ENCODE results near the gene ARF6. TPM values are rescaled to one million over a fixed set of nuclear protein-coding genes. Genes with fewer than 3 reads are reported as not detected.
"Not testable (repeated sequence)": the region's sequence is repeated elsewhere in the genome, so short reads cannot be mapped to it uniquely, and the experiment has no call there.

ARF6 gene
- total and polyA plus RNA-seq, 5 experiments from 2014 or later, result 74.6 to 100 (median 83.9) TPM

DNA sequence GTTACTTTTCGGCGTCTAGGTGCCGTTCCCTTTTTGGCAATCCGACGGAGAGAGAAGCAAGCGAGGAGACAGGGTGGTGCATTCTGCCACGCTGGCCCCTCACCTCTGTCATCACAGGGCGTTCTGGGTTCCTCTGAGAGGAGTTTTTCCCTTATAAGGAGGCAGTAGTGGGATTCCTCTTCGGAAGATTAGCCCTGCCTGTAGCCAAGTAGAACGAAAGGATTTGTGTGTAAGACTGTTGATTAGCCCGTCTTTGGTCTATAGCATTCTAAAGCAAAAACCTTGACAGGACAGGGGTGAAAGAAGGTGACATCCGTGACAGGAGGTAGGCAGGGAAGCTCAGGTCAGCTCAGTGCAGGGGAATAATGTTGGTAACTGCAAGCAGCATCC is 31.2 kb upstream of the ARF6 start:
- H3K4me3 Mint-ChIP-seq, result no peak overlapping the region
- ATAC-seq (peak; percentile 8 to 12), DNase-seq (peak in 7 of 10 donors; percentile 32 to 78 (median 53))
- no peak overlapping the region for H3K27ac Mint-ChIP-seq
- H3K9me3 Mint-ChIP-seq, result peaks cover 0 to 9% (median 0%) of the 10 kb centered on the region in 9 donors
- POLR2A ChIA-PET, result interaction anchor here (0.5 to 7.2 kb wide), 31 partner anchors 9 to 930 kb away, joined by 3 to 119 read pairs (median 11); partner anchors contain the start of genes ARF6, DMAC2L, DNAAF2 and KLHDC1
- H3K36me3 Mint-ChIP-seq, result peaks cover 0 to 7% (median 5%) of the 10 kb centered on the region in 3 donors
- peaks cover 0 to 27% (median 15%) of the 10 kb centered on the region in 4 donors for H3K4me1 Mint-ChIP-seq
- H3K27me3 Mint-ChIP-seq, result peaks cover 0 to 8% (median 0%) of the 10 kb centered on the region in 5 donors

- POLR2A ChIA-PET, result interaction anchor here (0.5 to 7.2 kb wide), 39 partner anchors 8 to 930 kb away, joined by 3 to 119 read pairs (median 7); partner anchors contain the start of genes ARF6, DMAC2L, DNAAF2 and KLHDC1
- H3K9me3 Mint-ChIP-seq, result peaks cover 0 to 9% (median 0%) of the 10 kb centered on the region in 9 donors
- peak; percentile 24 to 31 for ATAC-seq
- peaks cover 0 to 28% (median 15%) of the 10 kb centered on the region in 4 donors for H3K4me1 Mint-ChIP-seq
- no peak overlapping the region for H3K4me3 Mint-ChIP-seq
- peaks cover 0 to 7% (median 5%) of the 10 kb centered on the region in 3 donors for H3K36me3 Mint-ChIP-seq
- peak; percentile 71 to 97 (median 86) for DNase-seq
- no peak overlapping the region for H3K27ac Mint-ChIP-seq
- H3K27me3 Mint-ChIP-seq, result peaks cover 0 to 8% (median 0%) of the 10 kb centered on the region in 5 donors
Measured at GRCh38 chr14:49862089-49862673, 30.7 kb upstream of the ARF6 start.

GRCh38 chr14:49863487-49864281 is 29.2 kb upstream of the ARF6 start:
- Mint-ChIP-seq H3K4me3 (no peak overlapping the region), H3K9me3 (peaks cover 0 to 9% (median 0%) of the 10 kb centered on the region in 9 donors), H3K27ac (no peak overlapping the region), H3K36me3 (peaks cover 0 to 7% (median 5%) of the 10 kb centered on the region in 3 donors), H3K4me1 (peaks cover 12 to 35% (median 24%) of the 10 kb centered on the region in 4 donors), H3K27me3 (peaks cover 0 to 8% (median 0%) of the 10 kb centered on the region in 5 donors)
- POLR2A ChIA-PET, result interaction anchor here (0.6 to 7.2 kb wide), 27 partner anchors 10 to 369 kb away, joined by 3 to 119 read pairs (median 17); partner anchors contain the start of genes ARF6, DNAAF2, KLHDC1 and KLHDC2
- ATAC-seq (peak; percentile 5 to 24), DNase-seq (peak in 6 of 10 donors; percentile 36 to 63 (median 50))

- peaks cover 0 to 8% (median 0%) of the 10 kb centered on the region in 5 donors for H3K27me3 Mint-ChIP-seq
- no peak overlapping the region for H3K4me3 Mint-ChIP-seq
- POLR2A ChIA-PET, result interaction anchor here (0.6 to 7.2 kb wide), 14 partner anchors 13 to 251 kb away, joined by 3 to 119 read pairs (median 4); partner anchors contain the start of genes ARF6, NEMF and VCPKMT
Measured at GRCh38 chr14:49865431-49865859, 27.4 kb upstream of the ARF6 start.

GRCh38 chr14:49867831-49868719 is 24.8 kb upstream of the ARF6 start:
- no peaks in the 10 kb centered on the region for H3K36me3 Mint-ChIP-seq
- POLR2A ChIA-PET, result interaction anchor here (0.6 to 3.7 kb wide), 35 partner anchors 9 to 282 kb away, joined by 3 to 44 read pairs (median 5); partner anchors contain the start of genes ARF6, KLHDC2, MGAT2 and NEMF
- DNase-seq (peak; percentile 87 to 99 (median 95)), ATAC-seq (peak; percentile 85 to 90)
- H3K4me3 Mint-ChIP-seq, result peak overlapping the region; percentile 86 to 97 (median 92)
- H3K27ac Mint-ChIP-seq, result peak overlapping the region; percentile 94 to 99 (median 98)
- peaks cover 6 to 39% (median 19%) of the 10 kb centered on the region in 4 donors for H3K4me1 Mint-ChIP-seq
- no peaks in the 10 kb centered on the region for H3K9me3 Mint-ChIP-seq
- no peaks in the 10 kb centered on the region for H3K27me3 Mint-ChIP-seq

More at GRCh38 chr14:49865431-49865859, 27.4 kb upstream of the ARF6 start:
- peak; percentile 47 to 84 (median 74) for DNase-seq
- ATAC-seq, result no peak
- Mint-ChIP-seq H3K27ac (no peak overlapping the region), H3K36me3 (peaks cover 0 to 7% (median 5%) of the 10 kb centered on the region in 3 donors), H3K4me1 (peaks cover 14 to 47% (median 27%) of the 10 kb centered on the region in 4 donors), H3K9me3 (peaks cover 0 to 9% (median 0%) of the 10 kb centered on the region in 9 donors)

DNA sequence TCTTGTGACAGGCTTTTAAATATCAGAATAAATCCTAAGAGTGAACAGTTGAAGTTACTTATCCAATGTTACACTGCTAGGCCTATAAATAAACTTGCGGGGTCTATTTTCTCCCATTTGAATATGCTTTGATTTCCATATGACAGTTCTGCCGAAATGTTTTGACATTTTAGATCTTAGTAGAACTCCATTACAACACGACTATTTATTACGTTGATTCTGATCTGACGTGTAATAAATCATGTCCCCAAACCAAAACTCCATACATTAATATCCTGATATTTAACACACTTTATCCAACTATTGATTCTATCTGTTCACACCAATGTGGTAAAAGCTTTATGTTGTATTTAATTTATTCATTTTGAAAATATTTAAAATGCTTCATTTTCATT is 24.2 kb upstream of the ARF6 start:
- DNase-seq (no peak), ATAC-seq (no peak)
- POLR2A ChIA-PET, result interaction anchor here (0.6 to 3.7 kb wide), 23 partner anchors 11 to 248 kb away, joined by 3 to 44 read pairs (median 10); partner anchors contain the start of genes ARF6, KLHDC2, MGAT2 and NEMF
- Mint-ChIP-seq H3K4me3 (peak overlapping the region; percentile 86 to 97 (median 92)), H3K9me3 (no peaks in the 10 kb centered on the region), H3K27me3 (no peaks in the 10 kb centered on the region), H3K27ac (peak overlapping the region; percentile 94 to 99 (median 98)), H3K36me3 (no peaks in the 10 kb centered on the region), H3K4me1 (peaks cover 6 to 38% (median 18%) of the 10 kb centered on the region in 4 donors)

DNA sequence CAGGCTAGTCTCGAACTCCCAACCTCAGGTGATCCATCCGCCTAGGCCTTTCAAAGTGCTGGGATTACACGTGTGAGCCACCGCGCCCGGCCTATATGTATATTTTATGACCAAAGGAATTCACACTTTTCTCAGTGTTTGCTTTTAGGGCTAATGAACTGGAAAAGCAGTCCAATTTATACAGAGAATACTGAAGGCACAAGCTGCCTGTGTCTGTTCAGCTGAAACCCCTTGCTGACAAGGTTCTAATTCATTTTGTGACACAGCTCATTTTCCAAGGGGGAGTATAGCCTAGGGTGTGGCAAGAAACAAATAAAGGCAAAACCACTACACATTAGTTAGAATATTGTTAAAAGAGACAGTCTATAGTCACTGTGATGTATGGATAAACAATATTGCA is 22.0 kb upstream of the ARF6 start:
- no peak for DNase-seq
- POLR2A ChIA-PET, result interaction anchor here (0.9 to 3.7 kb wide), 6 partner anchors 9 to 131 kb away, joined by 3 to 44 read pairs (median 4); partner anchors contain the start of gene ARF6
- Mint-ChIP-seq H3K27ac (no peak overlapping the region), H3K27me3 (no peaks in the 10 kb centered on the region), H3K4me1 (peaks cover 6 to 38% (median 18%) of the 10 kb centered on the region in 4 donors), H3K9me3 (no peaks in the 10 kb centered on the region), H3K4me3 (no peak overlapping the region), H3K36me3 (no peaks in the 10 kb centered on the region)
- no peak for ATAC-seq

DNA sequence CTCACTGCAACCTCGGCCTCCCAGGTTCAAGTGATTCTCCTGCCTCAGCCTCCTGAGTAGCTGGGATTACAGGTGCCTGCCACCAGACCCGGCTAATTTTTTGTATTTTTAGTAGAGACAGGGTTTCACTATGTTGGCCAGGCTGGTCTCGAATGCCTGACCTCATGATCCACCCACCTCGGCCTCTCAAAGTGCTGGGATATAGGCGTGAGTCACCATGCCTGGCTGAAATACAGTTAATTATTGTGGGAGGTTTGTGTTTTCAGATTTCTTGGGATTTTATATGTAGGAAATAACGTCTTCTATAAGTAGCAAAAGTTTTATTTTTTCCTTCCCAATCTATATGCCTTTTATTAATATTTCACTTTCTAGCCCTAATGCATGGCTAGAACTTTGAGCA is 19.3 kb upstream of the ARF6 start:
- not testable (repeated sequence) for H3K9me3 Mint-ChIP-seq, H3K4me3 Mint-ChIP-seq, H3K36me3 Mint-ChIP-seq, H3K27me3 Mint-ChIP-seq, DNase-seq, ATAC-seq, H3K27ac Mint-ChIP-seq
- H3K4me1 Mint-ChIP-seq, result peaks cover under 1 to 26% (median 7%) of the 10 kb centered on the region in 4 donors
- POLR2A ChIA-PET, result interaction anchor here (0.7 to 1.5 kb wide), 2 partner anchors 11 to 119 kb away, joined by 5 to 6 read pairs; no protein-coding TSS in a partner anchor

DNA sequence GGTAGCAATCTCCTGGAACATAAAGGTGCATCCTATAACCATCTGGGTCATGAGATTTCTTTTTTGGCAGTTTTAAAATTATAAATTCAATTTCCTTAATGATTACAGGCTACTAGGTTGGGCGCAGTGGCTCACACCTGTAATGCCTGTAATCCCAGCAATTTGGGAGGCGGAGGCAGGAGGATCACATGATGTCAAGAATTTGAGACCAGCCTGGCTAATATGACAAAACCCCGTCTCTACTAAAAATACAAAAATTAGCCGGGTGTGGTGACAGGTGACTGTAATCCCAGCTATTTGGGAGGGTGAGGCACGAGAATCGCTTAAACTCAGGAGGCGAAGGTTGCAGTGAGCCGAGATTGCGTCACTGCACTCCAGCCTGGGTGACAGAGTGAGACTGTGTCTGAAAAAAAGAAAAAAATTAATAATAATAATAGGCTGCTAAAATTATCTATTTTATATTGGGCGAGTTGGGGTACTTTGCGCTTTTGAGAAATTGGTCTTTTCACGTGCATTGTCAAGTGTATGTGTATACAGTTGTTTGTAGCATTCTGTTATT is 17.2 kb upstream of the ARF6 start:
- POLR2A ChIA-PET, result no interaction called here
- no peak for DNase-seq
- Mint-ChIP-seq H3K9me3 (no peaks in the 10 kb centered on the region), H3K4me3 (no peak overlapping the region), H3K27ac (no peak overlapping the region), H3K36me3 (no peaks in the 10 kb centered on the region), H3K4me1 (peaks cover 0 to 26% (median 12%) of the 10 kb centered on the region in 4 donors), H3K27me3 (no peaks in the 10 kb centered on the region)
- ATAC-seq, result no peak

GRCh38 chr14:49876563-49877127 is 16.2 kb upstream of the ARF6 start:
- no peaks in the 10 kb centered on the region for H3K9me3 Mint-ChIP-seq
- DNase-seq, result no peak
- POLR2A ChIA-PET, result interaction anchor here (0.7 to 0.8 kb wide), 2 partner anchors 14 to 368 kb away, joined by 3 read pairs; no protein-coding TSS in a partner anchor
- no peak for ATAC-seq
- H3K4me3 Mint-ChIP-seq, result no peak overlapping the region
- H3K36me3 Mint-ChIP-seq, result no peaks in the 10 kb centered on the region
- no peaks in the 10 kb centered on the region for H3K27me3 Mint-ChIP-seq
- no peak overlapping the region for H3K27ac Mint-ChIP-seq
- H3K4me1 Mint-ChIP-seq, result peaks cover 0 to 20% (median 13%) of the 10 kb centered on the region in 4 donors

Measured in naive thymus-derived CD8-positive, alpha-beta T cell (primary cell).